Stomach (tissue), 4 donors: Measurements from ENCODE around the gene MYO1B.

ENCODE experiments used
- CTCF ChIP-seq, 7 experiments: fragments of 450-650 bp in 4 of 7; fragments of 200-600 bp in 3 of 7; sonication (generic) in 3 of 7; IDR thresholded peaks; one replicate each; pipeline ENCODE4 v1.5.1; 2016 to 2019; ENCODE audit warnings: antibody characterized with exemption in 7 of 7, control low read depth in 2 of 7, mild to moderate bottlenecking in 1 of 7
- POLR2A ChIP-seq, 4 donors: fragments of 450-650 bp; IDR thresholded peaks; one replicate each; pipeline ENCODE4 v1.6.1; 2016; ENCODE audit warnings: antibody characterized with exemption in 4 of 4, control low read depth in 2 of 4, mild to moderate bottlenecking in 1 of 4, moderate library complexity in 1 of 4
- POLR2AphosphoS5 ChIP-seq, 3 donors: sonication (generic); formaldehyde crosslinking; IDR thresholded peaks; one replicate each; pipeline ENCODE4 v1.6.1; 2016; ENCODE audit warnings: antibody characterized with exemption in 3 of 3

GRCh38 chr2:191199929-191200512 lies 45.2 kb upstream of the MYO1B start:
- TF ChIP-seq POLR2AphosphoS5 (IDR thresholded peaks at IDR 0.05) (no peak), CTCF (IDR thresholded peaks at IDR 0.05) (no peak), POLR2A (IDR thresholded peaks at IDR 0.05) (no peak)
